ENCODE results near the gene ZNF275. TPM values are rescaled to one million over a fixed set of nuclear protein-coding genes. Genes with fewer than 3 reads are reported as not detected.

The ZNF275 gene
- polyA plus RNA-seq, 1 donor from 2014 or later = 6.0 TPM

DNA sequence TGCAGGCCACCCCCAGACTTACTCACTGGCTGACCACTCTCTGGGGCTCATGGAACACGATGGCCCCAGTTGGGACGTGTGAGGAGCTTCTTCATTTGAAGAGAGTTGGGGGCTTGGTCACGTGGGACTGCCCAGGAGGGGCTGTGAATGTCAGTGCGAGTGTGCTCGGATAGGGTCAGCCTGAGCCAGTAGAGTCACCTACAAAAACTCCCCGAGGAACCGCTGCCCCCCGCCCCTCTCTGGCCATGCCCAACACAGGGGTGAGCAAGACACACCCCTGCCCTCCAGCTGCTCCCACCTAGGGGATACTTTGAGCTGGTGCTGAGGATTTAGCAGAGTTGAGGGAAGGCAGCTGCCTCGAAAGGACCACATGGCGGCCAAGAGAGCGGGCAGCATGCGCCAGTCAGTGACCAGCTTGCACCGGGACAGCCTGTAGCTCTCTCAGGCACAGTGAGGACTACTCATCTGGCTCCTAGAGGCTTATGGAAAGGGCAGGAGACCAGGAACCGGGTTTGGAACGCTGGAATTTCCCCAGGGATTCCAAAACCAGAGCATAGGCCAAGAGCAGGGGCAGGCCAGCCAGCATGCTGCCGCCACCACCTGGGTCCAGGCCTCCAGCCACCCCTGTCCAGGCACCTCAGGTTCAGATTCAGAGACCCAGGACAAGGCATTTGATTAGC, 58.8 kb downstream of the ZNF275 start:
- no peaks in the 10 kb centered on the region for H3F3A ChIP-seq (ENCODE audit: insufficient read depth, low read length, poor library complexity, severe bottlenecking)
- H3K9me3 ChIP-seq (ENCODE audit: low read length) = no peaks in the 10 kb centered on the region
- no peak overlapping the region for H3K4me3 ChIP-seq (ENCODE audit: low read length)
- H3K9ac ChIP-seq (ENCODE audit: low read length) = no peak overlapping the region
- no peaks in the 10 kb centered on the region for H3K79me2 ChIP-seq (replicated peaks; ENCODE audit: insufficient read depth, low read length)
- H2AFZ ChIP-seq (ENCODE audit: low read depth, low read length) = no peak overlapping the region
- no peaks in the 10 kb centered on the region for H4K20me1 ChIP-seq (ENCODE audit: insufficient read depth)
- H3K27ac ChIP-seq (ENCODE audit: low read length) = no peak overlapping the region
- H3K4me2 ChIP-seq (ENCODE audit: low read length) = no peak overlapping the region
- H3K36me3 ChIP-seq (ENCODE audit: insufficient read depth, low read length) = no peaks in the 10 kb centered on the region
- H3K27me3 ChIP-seq (ENCODE audit: insufficient read depth, low read depth, low read length) = no peaks in the 10 kb centered on the region
- no peak for TF ChIP-seq CTCF (IDR thresholded peaks at IDR 0.05; ENCODE audit: poor library complexity, severe bottlenecking)
- TF ChIP-seq SMC3 (conservative IDR thresholded peaks at IDR 0.05; ENCODE audit: poor library complexity) = no peak
- no peak for TF ChIP-seq TAF1 (IDR thresholded peaks at IDR 0.05; ENCODE audit: low read depth)
- no peak for TF ChIP-seq MXI1 (conservative IDR thresholded peaks at IDR 0.05; ENCODE audit: poor library complexity, severe bottlenecking)
- no peak for TF ChIP-seq RAD21 (conservative IDR thresholded peaks at IDR 0.05)
- no peak for TF ChIP-seq EZH2 (IDR thresholded peaks at IDR 0.05; ENCODE audit: borderline replicate concordance, insufficient read depth, low read length, poor library complexity, severe bottlenecking)
- TF ChIP-seq POLR2AphosphoS5 (IDR thresholded peaks at IDR 0.05) = no peak
- no peak for TF ChIP-seq EP300 (conservative IDR thresholded peaks at IDR 0.05; ENCODE audit: poor library complexity, severe bottlenecking)
- no peak for TF ChIP-seq REST (IDR thresholded peaks at IDR 0.05; ENCODE audit: borderline replicate concordance)
- no peaks in the 10 kb centered on the region for H3K9me2 ChIP-seq (ENCODE audit: insufficient read depth, low read length)

DNA sequence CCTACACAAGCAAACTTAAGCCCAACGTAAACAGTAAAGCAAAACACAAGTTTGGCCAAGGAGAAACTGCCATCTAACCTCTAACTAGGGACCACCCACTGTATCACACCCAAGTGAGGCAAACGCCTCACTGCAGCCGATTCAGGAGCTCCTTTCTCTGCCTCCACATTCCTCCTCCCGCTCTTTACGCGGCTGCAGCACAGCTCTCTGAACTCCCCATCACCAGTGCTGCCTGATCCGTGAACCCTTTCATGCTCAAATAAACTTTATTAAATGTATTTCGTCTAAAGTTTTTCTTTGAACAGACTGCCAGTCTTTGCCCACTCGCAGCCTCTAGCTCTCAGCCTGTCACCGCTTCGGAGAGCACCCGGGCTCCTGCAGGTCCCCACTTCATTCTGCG, 60.7 kb downstream of the ZNF275 start:
- Histone ChIP-seq H3K27ac (ENCODE audit: low read length) (no peak overlapping the region), H3K9me3 (ENCODE audit: low read length) (no peaks in the 10 kb centered on the region), H3K4me3 (ENCODE audit: low read length) (no peak overlapping the region), H2AFZ (ENCODE audit: low read depth, low read length) (no peak overlapping the region), H3K9me2 (ENCODE audit: insufficient read depth, low read length) (no peaks in the 10 kb centered on the region), H3K4me2 (ENCODE audit: low read length) (no peak overlapping the region), H3K9ac (ENCODE audit: low read length) (no peak overlapping the region), H4K20me1 (ENCODE audit: insufficient read depth) (no peaks in the 10 kb centered on the region), H3K27me3 (ENCODE audit: insufficient read depth, low read depth, low read length) (no peaks in the 10 kb centered on the region), H3K79me2 (replicated peaks; ENCODE audit: insufficient read depth, low read length) (no peaks in the 10 kb centered on the region), H3F3A (ENCODE audit: insufficient read depth, low read length, poor library complexity, severe bottlenecking) (no peaks in the 10 kb centered on the region), H3K36me3 (ENCODE audit: insufficient read depth, low read length) (no peaks in the 10 kb centered on the region)
- TF ChIP-seq TAF1 (IDR thresholded peaks at IDR 0.05; ENCODE audit: low read depth) = no peak
- TF ChIP-seq MXI1 (conservative IDR thresholded peaks at IDR 0.05; ENCODE audit: poor library complexity, severe bottlenecking) = no peak
- TF ChIP-seq CTCF (IDR thresholded peaks at IDR 0.05; ENCODE audit: poor library complexity, severe bottlenecking) = no peak
- TF ChIP-seq SMC3 (conservative IDR thresholded peaks at IDR 0.05; ENCODE audit: poor library complexity) = no peak
- no peak for TF ChIP-seq RAD21 (conservative IDR thresholded peaks at IDR 0.05)
- TF ChIP-seq EZH2 (IDR thresholded peaks at IDR 0.05; ENCODE audit: borderline replicate concordance, insufficient read depth, low read length, poor library complexity, severe bottlenecking) = no peak
- no peak for TF ChIP-seq POLR2AphosphoS5 (IDR thresholded peaks at IDR 0.05)
- no peak for TF ChIP-seq EP300 (conservative IDR thresholded peaks at IDR 0.05; ENCODE audit: poor library complexity, severe bottlenecking)
- TF ChIP-seq REST (IDR thresholded peaks at IDR 0.05; ENCODE audit: borderline replicate concordance) = no peak
